NCI-H446 (cell line): Measurements from ENCODE around the gene FSIP2.
"Not testable (repeated sequence)": the region's sequence is repeated elsewhere in the genome, so short reads cannot be mapped to it uniquely, and the experiment has no call there.

Experiments
- DNase-seq, 2 experiments: peaks; one replicate each; lab custom pipeline; 2025; lab: John Stamatoyannopoulos, UW

The FSIP2 gene

DNA sequence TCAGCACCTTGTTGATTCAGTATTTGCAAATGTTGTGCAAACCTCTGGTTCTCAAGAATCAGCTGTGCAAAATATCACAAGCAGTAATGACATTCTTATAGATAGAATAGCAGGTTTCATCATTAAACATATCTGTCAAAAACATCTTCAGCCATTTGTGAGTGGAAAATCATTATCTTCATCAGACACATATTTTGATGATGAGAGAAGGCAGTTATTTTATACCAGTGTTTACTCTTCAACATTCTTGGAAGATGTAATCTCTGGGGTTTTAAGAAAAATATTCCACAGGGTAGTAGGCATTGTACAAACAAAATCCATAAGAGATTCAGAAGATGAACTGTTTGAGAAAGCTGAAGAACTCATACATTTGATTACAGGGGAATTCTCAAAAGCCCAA, 64.3 kb downstream of the FSIP2 start:
- no peak for DNase-seq

DNA sequence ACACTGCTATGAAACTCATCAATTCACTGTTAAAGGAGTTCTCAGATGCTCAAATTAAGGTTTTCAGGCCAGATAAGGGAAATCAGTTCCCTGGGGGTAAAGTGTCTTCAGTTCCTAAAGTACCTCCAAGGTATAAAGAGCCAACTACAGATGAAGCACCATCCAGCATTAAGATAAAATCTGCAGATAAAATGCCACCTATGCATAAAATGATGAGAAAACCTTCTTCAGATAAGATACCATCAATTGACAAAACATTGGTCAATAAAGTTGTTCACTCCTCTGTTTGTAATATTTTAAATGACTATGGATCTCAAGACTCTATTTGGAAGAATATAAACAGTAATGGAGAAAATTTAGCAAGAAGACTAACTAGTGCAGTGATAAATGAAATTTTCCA, 68.2 kb downstream of the FSIP2 start:
- DNase-seq: no peak

DNA sequence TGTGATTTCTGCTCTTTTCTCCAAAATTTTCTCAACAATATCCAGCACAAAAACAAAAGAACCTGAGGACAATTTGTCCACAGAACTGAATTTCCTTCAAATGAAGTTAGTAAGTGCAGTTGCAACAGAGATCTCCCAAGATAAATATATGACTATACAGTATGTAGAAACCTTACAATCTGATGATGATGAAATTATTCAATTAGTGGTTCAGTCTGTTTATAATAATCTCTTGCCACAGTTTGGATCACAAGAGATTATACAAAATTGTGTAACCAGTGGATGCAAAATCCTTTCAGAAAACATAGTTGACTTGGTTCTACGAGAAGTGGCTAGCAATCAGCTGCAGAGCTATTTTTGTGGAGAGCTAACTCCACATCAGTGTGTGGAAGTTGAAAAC, 68.7 kb downstream of the FSIP2 start:
- no peak for DNase-seq

DNA sequence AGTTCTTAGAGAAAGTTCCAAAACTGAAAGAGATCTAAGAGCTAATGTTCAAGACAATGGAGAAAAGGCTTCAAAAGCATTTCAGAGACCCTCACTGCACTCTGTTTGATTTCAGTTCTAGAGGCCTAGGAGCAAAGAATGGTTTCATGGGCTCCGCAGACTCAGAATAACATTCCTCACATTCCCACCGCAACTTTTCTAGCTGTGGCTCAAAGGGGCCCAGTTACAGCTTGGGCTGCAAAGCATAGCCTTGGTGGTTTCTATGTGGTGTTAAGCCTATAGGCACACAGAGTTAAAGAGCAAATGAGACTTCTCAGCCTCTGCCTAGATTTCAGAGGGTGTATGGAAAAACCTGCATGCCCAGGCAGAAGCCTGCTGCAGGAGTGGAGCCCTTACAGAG, 73.0 kb downstream of the FSIP2 start:
- no peak for DNase-seq

DNA sequence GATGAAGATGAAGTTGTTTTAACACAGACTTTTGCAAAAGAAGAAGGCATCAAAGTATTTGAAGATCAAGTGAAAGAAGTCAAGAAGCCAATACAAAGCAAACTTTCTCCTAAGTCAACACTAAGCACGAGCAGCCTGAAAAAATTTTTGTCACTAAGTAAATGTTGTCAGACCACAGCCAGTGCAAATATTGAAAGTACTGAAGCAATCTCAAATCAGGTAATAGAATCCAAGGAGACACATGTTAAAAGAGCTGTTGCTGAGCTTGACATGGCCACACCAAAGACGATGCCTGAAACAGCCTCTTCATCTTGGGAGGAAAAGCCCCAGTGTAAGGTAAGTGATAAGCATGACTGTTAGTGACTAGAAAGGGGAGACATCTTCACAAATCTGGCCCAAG, 75.1 kb downstream of the FSIP2 start:
- DNase-seq: no peak

DNA sequence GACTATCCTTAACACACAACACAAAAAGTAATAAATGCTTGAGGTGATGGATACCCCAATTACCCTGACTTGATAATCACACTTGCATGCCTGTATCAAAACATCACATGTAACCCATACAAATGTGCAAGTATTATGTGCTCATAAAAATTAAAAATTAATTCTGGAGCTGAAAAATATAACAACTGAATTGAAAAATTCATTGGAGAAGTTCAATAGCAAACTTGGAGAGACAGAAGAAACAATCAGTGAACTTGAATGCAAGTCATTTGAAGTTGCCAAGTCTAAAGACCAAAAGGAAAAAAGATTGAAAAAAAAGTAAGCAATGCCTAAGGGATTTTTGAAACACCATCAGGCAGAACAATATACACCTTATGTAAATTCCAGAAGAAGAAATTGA, 79.4 kb downstream of the FSIP2 start:
- DNase-seq: no peak

DNA sequence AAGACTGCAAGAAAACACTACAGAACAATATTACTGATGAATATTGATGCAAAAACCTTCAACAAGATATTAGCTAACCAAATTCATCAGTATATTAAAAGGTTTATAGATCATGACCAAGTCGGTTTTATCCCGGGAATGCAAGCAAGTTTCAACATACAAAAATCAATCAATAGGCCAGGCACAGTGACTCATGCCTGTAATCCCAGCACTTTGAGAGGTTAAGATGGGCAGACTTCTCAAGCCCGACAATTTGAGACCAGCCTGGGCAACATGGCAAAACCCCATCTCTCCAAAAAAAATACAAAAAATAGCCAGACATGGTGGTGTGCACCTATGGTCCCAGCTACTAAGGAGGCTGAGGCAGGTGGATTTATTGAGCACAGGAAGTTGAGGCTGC, 82.9 kb downstream of the FSIP2 start:
- no peak for DNase-seq

DNA sequence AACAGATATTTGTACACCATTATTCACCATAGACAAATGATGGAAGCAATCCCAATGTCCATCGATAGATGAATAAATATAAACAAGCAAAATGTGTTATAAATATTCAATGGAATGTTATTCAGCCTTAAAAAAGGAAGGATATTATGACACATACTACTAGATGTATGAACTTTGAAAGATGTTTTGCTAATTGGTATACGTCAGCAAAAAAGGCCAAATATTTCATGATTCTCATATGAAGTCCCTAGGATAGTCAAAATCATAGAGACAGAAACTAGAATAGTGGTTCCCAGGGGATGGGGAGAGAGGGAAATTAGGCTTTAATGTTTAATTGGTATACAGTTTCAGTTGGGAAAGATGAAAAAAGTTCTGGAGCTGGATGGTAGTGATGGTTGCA, 85.2 kb downstream of the FSIP2 start:
- DNase-seq: no peak

DNA sequence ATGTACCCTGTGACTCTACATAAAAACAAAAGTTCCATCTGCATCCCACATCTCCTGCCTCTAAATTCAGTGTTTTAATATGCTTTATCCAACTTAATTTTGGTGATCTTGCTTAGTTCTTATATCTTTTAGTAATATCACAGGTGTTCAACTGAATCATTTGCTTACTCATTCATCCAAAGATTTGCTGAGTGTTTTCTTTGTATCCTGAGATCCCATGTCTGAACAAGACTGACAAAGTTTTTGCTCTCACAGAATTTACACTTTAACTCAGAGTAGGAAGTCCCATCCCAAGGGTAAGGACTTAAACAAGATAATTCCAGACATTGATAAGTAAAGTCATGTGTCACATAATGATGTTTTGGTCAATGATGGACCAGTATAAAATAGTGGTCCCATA, 87.0 kb downstream of the FSIP2 start:
- no peak for DNase-seq

DNA sequence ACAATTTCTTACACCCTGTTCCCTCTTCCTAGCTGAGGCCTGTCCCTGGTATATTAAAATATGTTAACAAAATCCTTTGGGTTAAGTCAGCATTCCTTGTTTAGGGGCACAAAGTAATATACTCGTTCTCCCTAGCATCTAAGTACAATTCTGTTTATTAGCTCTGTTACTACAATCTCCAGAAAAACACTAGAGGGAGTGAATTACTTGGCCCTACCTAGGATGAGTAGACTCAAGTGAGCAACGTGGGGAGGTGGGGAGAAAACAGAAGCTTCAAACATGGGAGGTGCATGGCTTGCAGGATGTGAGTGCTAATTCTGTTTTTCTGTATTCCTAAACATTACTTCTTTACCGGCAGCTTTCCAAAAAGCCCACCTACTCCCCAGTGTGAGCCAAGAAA, 89.7 kb downstream of the FSIP2 start:
- DNase-seq: no peak

DNA sequence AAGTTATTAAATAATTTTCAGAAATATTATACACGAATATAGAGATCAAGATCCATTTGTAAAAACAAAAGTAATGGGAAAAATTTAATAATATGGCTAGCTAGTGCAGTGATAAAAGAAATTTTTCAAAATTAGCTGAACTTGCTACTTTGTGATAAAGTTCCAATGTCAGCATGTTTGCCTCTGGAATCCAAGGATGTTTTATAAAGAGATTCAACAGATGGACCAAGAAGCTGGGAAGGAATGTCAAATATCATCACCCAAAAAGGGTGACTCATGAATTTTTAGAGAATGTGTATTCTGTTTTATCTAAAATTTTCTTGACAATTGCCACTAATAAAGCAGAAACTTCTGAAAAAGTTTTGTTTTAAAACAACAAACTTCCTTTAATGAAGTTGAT, 95.3 kb downstream of the FSIP2 start:
- DNase-seq: no peak

DNA sequence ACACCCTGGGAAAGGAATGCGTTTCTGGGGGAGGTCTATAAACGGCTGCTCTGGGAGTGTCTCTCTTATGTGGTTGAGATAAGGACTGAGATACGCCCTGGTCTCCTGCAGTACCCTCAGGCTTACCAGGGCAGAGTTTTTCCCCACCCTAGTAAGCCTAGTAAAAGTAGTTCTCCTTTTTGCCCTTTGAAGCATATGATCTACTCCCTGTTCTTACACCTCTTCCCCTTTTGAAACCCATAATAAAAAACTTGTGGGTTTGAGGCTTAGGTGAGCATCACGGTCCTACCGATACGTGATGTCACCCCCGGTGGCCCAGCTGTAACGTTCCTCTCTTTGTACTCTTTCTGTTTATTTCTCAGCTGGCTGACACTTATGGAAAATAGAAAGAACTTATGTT, 97.4 kb downstream of the FSIP2 start:
- no peak for DNase-seq

DNA sequence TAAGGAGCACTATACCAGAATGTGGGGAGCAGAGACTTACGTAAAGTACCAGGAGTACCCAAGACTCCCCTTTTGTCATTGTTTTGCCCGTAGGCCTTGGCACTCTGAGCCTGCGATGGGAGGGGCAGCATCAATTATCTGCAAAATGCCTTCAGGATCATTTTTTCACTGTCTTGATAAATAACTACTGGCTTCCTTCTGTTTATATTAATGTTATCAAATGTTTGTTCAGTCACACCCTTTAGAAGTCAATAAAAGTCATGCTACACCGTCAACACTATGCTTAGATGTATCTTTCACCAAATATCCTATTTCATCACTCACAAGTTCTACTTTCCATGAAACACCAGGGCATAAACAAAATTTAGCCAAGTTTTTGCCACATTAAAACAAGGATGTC, 116.3 kb downstream of the FSIP2 start:
- DNase-seq: no peak

DNA sequence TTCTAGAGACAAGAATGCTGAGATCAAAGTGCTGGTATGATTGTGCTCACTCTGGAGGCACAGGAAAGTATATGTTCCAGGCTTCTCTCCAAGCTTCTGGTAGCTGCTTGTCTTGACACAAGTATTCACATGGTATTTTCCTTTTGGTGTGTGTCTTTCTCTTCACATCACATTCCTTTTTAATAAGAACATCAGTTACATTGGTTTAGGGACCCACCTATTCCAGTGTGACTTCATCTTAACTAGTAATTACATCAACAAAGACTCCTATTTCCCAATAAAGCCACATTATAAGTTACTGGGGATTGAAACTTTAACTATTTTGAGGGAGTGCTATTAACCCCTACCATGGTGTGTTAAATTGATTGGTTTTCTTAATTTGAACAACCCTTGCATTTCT, 119.1 kb downstream of the FSIP2 start:
- no peak for DNase-seq

DNA sequence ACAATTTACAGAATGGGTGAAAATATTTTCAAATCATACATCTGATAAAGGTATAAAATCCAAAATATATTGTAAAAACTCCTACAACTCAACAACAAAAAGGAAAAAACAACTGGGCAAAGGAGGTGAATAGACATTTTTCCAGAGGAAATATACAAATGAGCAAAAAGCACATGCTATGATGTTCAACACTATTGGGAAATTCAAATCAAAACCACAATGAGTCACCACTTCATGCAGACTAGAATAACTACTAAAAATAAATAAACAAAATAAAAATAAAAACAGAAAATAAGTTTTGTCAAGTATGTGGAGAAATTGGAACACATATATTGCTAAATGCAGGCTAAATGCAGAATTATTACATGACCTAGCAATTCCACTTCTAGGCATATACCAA, 120.9 kb downstream of the FSIP2 start:
- no peak for DNase-seq

DNA sequence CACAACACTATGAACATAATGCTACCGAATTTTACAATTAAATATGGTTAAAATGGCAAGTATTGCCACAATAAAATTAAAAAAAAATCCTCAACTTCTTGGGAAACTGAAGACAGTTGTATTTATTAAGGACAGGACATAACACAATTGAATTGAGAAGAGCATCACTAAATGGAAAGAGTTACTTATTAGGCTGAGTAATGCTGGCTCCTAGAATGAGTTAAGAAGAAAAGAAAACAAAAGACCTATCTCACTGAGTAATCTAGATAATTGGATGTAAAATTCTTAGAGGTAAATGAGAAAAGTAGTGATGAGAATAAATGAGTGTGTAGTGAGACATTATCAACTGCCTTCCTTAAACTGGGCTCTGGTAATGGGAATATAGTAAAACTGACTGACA, 121.7 kb downstream of the FSIP2 start:
- no peak for DNase-seq

DNA sequence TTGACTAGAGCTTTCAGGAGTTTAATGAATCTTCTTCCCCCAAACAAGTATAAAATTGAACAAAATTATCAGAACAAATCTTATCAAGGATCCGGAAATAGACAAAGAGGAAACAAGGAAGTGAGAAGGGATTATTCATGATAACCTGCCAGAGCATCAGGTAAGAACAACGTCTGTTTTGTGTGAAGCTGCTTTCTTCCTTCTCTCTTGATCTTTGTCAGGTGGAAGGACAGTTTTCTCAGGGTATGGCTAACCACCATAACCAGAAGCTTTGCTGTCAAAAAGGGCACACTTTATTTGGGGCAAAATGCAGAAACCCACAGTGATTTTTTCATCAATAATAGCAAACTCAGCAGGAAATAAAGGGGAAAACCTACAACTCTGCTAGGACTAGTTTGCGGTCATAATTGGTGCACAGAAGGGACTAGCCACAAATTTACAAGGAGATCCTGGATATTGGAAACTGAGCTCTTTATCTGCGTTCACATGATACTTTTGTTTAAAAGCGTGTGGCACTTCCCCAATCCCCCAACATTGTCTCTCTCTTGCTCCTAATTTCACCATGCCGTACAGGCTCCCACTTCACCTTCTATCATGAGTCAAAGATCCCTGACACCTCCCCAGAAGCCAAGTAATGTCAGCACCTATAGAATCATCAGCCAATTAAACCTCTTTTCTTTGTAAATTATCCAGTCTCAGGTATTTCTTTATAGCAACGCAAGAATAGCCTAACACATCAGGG, 124.2 kb downstream of the FSIP2 start:
- DNase-seq: no peak

DNA sequence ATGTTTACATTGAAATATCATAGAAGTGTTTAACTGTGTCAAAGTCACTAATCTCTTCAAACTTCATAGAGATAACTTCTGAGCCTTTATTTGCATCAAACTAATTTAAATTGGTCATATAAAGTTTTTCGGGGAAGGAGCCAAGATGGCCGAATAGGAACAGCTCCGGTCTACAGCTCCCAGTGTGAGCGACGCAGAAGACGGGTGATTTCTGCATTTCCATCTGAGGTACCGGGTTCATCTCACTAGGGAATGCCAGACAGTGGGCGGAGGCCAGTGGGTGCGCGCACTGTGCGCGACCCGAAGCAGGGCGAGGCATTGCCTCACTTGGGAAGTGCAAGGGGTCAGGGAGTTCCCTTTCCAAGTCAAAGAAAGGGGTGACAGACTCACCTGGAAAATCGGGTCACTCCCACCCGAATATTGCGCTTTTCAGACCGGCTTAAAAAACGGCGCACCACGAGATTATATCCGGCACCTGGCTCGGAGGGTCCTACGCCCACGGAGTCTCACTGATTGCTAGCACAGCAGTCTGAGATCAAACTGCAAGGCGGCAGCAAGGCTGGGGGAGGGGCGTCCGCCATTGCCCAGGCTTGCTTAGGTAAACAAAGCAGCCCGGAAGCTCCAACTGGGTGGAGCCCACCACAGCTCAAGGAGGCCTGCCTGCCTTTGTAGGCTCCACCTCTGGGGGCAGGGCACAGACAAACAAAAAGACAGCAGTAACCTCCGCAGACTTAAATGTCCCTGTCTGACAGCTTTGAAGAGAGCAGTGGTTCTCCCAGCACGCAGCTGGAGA, 126.1 kb downstream of the FSIP2 start:
- not testable (repeated sequence) for DNase-seq

DNA sequence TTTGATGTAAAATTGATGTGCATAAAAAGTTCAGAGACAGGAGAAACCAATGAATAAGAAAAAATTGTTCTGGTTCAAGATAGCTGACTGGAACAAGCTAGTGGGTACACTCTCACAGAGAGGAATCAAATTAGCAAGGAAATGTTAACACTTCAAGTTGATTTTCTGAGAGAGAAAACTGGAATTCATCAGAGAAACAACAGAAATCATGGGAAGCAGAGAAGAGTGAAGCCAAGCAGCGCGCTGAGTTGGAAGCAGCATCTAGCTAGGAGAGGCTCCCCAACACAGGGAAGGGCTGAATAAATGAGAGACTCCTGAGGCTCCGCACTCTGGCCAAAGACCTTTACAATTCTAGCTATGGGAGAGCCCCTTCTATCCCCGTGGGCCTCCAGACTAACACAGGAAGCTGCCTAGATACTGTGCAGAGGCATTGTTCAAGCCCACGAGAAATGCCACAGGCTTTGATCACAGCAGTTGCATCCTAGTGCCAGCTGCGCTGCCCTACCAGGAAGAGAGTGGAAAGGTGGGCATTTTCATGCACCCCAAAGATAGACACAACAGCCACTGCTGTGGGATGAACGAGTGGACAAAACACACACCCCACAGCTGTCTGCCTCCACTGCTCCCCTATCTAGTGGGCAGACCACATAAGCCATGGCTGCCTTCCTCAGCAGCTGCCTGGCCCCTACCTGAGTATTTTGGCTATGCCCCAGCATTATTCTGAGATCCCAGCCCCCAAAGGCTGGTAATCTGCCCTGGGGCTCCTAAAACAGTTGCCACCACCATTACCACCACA, 136.7 kb downstream of the FSIP2 start:
- no peak for DNase-seq

DNA sequence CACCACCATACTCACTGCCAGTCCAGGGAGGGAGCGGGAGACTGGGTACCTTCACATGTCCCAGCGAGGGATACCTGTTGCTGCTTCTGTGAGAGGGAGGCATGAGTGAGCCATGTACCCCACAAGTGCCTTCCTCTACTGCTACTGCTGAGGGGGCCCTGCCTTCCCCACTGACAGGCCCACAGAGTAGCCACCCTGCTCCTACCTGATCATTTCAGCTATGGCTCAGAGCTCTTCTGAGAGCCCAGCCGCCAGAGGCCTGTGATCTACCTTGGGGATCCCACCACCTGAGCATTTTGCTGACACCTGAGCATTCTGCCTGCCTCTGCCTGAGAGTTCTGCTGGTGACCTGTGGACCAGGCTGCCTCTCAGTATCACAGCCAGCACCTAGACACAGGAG, 137.6 kb downstream of the FSIP2 start:
- no peak for DNase-seq

DNA sequence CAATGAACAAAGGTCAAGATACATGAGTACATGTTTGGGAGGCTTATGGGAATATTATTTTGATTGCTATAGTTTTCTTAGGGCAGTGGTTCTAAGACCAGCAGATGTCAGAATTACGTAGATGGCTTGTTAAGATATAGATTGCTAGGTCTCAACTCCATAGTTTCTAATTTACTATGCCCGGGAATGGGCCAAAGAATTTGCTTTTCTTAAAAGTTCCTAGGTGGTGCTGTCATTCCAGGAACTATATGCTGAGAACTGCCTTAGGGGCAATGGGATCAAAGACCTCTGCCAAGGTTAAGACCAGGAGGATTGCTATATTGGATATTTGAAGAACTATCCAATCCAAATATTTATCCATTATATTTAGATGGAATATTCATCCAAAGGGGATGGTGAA, 141.8 kb downstream of the FSIP2 start:
- DNase-seq: no peak
